Measurements from ENCODE around the gene IGHMBP2. TPM values are rescaled to one million over a fixed set of nuclear protein-coding genes. Genes with fewer than 3 reads are reported as not detected.

IGHMBP2 gene
- polyA plus RNA-seq, 1 donor from 2014 or later: 9.5 TPM

DNA sequence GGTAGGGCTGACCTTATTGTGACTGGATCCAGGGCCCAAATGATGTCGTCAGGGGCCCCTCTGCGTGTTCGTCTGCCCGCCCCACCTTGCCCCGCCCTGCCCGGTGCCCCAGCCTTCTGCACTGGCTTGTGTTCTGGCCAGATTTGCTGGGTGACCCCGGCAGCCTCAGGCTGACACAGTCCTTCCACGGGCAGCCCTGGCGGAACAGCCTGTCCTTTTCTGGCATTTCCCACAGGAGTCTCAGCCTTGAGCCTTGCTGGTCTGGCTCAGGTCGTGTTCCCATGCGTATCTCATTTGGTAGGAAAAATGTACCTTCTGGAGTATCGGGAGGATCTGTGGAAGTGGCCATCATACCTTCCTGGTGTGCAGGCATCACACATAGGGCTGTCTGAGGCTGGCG, 31.0 kb downstream of the IGHMBP2 start:
- H2AFZ ChIP-seq (ENCODE audit: low read depth, low read length): no peak overlapping the region
- H3F3A ChIP-seq (ENCODE audit: insufficient read depth, low read length, poor library complexity, severe bottlenecking): no peaks in the 10 kb centered on the region
- no peaks in the 10 kb centered on the region for H3K27me3 ChIP-seq (ENCODE audit: insufficient read depth, low read depth, low read length)
- no peak overlapping the region for H3K4me3 ChIP-seq (ENCODE audit: low read length)
- no peaks in the 10 kb centered on the region for H3K36me3 ChIP-seq (ENCODE audit: insufficient read depth, low read length)
- H3K79me2 ChIP-seq (replicated peaks; ENCODE audit: insufficient read depth, low read length): no peaks in the 10 kb centered on the region
- H3K9ac ChIP-seq (ENCODE audit: low read length): no peak overlapping the region
- no peak overlapping the region for H3K27ac ChIP-seq (ENCODE audit: low read length)
- H3K4me2 ChIP-seq (ENCODE audit: low read length): no peak overlapping the region
- no peaks in the 10 kb centered on the region for H3K9me3 ChIP-seq (ENCODE audit: low read length)
- no peaks in the 10 kb centered on the region for H4K20me1 ChIP-seq (ENCODE audit: insufficient read depth)
- no peaks in the 10 kb centered on the region for H3K9me2 ChIP-seq (ENCODE audit: insufficient read depth, low read length)
- TF ChIP-seq, protein P1, sequence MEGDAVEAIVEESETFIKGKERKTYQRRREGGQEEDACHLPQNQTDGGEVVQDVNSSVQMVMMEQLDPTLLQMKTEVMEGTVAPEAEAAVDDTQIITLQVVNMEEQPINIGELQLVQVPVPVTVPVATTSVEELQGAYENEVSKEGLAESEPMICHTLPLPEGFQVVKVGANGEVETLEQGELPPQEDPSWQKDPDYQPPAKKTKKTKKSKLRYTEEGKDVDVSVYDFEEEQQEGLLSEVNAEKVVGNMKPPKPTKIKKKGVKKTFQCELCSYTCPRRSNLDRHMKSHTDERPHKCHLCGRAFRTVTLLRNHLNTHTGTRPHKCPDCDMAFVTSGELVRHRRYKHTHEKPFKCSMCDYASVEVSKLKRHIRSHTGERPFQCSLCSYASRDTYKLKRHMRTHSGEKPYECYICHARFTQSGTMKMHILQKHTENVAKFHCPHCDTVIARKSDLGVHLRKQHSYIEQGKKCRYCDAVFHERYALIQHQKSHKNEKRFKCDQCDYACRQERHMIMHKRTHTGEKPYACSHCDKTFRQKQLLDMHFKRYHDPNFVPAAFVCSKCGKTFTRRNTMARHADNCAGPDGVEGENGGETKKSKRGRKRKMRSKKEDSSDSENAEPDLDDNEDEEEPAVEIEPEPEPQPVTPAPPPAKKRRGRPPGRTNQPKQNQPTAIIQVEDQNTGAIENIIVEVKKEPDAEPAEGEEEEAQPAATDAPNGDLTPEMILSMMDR (IDR thresholded peaks at IDR 0.05; ENCODE audit: poor library complexity, severe bottlenecking): no peak
- TF ChIP-seq, protein P2, sequence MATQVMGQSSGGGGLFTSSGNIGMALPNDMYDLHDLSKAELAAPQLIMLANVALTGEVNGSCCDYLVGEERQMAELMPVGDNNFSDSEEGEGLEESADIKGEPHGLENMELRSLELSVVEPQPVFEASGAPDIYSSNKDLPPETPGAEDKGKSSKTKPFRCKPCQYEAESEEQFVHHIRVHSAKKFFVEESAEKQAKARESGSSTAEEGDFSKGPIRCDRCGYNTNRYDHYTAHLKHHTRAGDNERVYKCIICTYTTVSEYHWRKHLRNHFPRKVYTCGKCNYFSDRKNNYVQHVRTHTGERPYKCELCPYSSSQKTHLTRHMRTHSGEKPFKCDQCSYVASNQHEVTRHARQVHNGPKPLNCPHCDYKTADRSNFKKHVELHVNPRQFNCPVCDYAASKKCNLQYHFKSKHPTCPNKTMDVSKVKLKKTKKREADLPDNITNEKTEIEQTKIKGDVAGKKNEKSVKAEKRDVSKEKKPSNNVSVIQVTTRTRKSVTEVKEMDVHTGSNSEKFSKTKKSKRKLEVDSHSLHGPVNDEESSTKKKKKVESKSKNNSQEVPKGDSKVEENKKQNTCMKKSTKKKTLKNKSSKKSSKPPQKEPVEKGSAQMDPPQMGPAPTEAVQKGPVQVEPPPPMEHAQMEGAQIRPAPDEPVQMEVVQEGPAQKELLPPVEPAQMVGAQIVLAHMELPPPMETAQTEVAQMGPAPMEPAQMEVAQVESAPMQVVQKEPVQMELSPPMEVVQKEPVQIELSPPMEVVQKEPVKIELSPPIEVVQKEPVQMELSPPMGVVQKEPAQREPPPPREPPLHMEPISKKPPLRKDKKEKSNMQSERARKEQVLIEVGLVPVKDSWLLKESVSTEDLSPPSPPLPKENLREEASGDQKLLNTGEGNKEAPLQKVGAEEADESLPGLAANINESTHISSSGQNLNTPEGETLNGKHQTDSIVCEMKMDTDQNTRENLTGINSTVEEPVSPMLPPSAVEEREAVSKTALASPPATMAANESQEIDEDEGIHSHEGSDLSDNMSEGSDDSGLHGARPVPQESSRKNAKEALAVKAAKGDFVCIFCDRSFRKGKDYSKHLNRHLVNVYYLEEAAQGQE (IDR thresholded peaks at IDR 0.05; ENCODE audit: borderline replicate concordance): no peak
- no peak for TF ChIP-seq SMC3 (conservative IDR thresholded peaks at IDR 0.05; ENCODE audit: poor library complexity)
- TF ChIP-seq MXI1 (conservative IDR thresholded peaks at IDR 0.05; ENCODE audit: poor library complexity, severe bottlenecking): no peak
- TF ChIP-seq RAD21 (conservative IDR thresholded peaks at IDR 0.05): no peak
- TF ChIP-seq EZH2 (IDR thresholded peaks at IDR 0.05; ENCODE audit: borderline replicate concordance, insufficient read depth, low read length, poor library complexity, severe bottlenecking): no peak
- TF ChIP-seq POLR2AphosphoS5 (IDR thresholded peaks at IDR 0.05): no peak
- no peak for TF ChIP-seq EP300 (conservative IDR thresholded peaks at IDR 0.05; ENCODE audit: poor library complexity, severe bottlenecking)
- TF ChIP-seq TAF1 (IDR thresholded peaks at IDR 0.05; ENCODE audit: low read depth): no peak

DNA sequence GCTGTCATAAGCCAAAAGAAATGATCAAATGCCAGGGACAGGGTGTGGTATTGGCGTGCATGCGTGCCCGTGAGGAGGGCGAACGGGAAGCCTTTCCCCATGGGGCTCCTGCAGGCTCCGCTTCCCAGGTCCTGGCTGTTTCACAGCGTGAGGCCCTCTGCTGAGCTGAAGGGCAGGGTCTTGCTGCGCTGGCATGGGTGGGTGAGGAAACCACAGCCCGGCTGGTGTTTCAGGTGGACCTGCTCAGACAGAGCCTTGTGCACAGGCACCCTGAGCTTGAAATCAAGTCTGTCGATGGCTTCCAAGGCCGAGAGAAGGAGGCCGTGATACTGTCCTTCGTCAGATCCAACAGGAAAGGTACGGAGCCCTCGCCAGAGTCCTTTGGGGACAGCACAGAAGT, 31.4 kb downstream of the IGHMBP2 start:
- H3K4me3 ChIP-seq (ENCODE audit: low read length): no peak overlapping the region
- TF ChIP-seq, protein P1 (IDR thresholded peaks at IDR 0.05; ENCODE audit: poor library complexity, severe bottlenecking): no peak
- no peak for TF ChIP-seq MXI1 (conservative IDR thresholded peaks at IDR 0.05; ENCODE audit: poor library complexity, severe bottlenecking)
- TF ChIP-seq TAF1 (IDR thresholded peaks at IDR 0.05; ENCODE audit: low read depth): no peak
- TF ChIP-seq EZH2 (IDR thresholded peaks at IDR 0.05; ENCODE audit: borderline replicate concordance, insufficient read depth, low read length, poor library complexity, severe bottlenecking): no peak
- TF ChIP-seq POLR2AphosphoS5 (IDR thresholded peaks at IDR 0.05): no peak
- no peak for TF ChIP-seq SMC3 (conservative IDR thresholded peaks at IDR 0.05; ENCODE audit: poor library complexity)
- TF ChIP-seq, protein P2 (IDR thresholded peaks at IDR 0.05; ENCODE audit: borderline replicate concordance): no peak
- no peak for TF ChIP-seq EP300 (conservative IDR thresholded peaks at IDR 0.05; ENCODE audit: poor library complexity, severe bottlenecking)
- no peak for TF ChIP-seq RAD21 (conservative IDR thresholded peaks at IDR 0.05)
- no peak overlapping the region for H3K27ac ChIP-seq (ENCODE audit: low read length)
- no peaks in the 10 kb centered on the region for H3K27me3 ChIP-seq (ENCODE audit: insufficient read depth, low read depth, low read length)
- no peaks in the 10 kb centered on the region for H3F3A ChIP-seq (ENCODE audit: insufficient read depth, low read length, poor library complexity, severe bottlenecking)
- no peak overlapping the region for H3K4me2 ChIP-seq (ENCODE audit: low read length)
- H3K9me2 ChIP-seq (ENCODE audit: insufficient read depth, low read length): no peaks in the 10 kb centered on the region
- no peaks in the 10 kb centered on the region for H3K9me3 ChIP-seq (ENCODE audit: low read length)
- no peak overlapping the region for H2AFZ ChIP-seq (ENCODE audit: low read depth, low read length)
- H3K9ac ChIP-seq (ENCODE audit: low read length): no peak overlapping the region
- no peaks in the 10 kb centered on the region for H3K36me3 ChIP-seq (ENCODE audit: insufficient read depth, low read length)
- H4K20me1 ChIP-seq (ENCODE audit: insufficient read depth): no peaks in the 10 kb centered on the region
- H3K79me2 ChIP-seq (replicated peaks; ENCODE audit: insufficient read depth, low read length): no peaks in the 10 kb centered on the region

Data from neural cell (in vitro differentiated cells).